A549 (cell line): ENCODE data around the gene HSDL2.

ENCODE experiments used
- CBX8 ChIP-seq: fragments of 200-600 bp; sonication (generic); IDR thresholded peaks from 2 replicates; pipeline ENCODE4 v1.6.1; 2016
- CHD2 ChIP-seq: fragments of 150-350 bp; IDR thresholded peaks from 2 replicates; pipeline ENCODE4 v1.6.1; 2014; ENCODE audit warnings: low read length; ENCODE audit not compliant: partially characterized antibody
- CHD4 ChIP-seq: fragments of 200-600 bp; sonication (generic); IDR thresholded peaks from 2 replicates; pipeline ENCODE4 v1.6.1; 2016; ENCODE audit warnings: antibody characterized with exemption, mild to moderate bottlenecking, borderline replicate concordance
- MAX ChIP-seq: IDR thresholded peaks from 2 replicates; pipeline ENCODE4 v1.6.1; 2012
- POLR2A ChIP-seq: IDR thresholded peaks from 2 replicates; pipeline ENCODE4 v1.6.1; 2012; ENCODE audit warnings: mild to moderate bottlenecking, low read length
- POLR2AphosphoS2 ChIP-seq: conservative IDR thresholded peaks from 2 replicates; pipeline ENCODE4 v1.6.1; 2012; ENCODE audit warnings: low read length, improper control_type of control experiment, inconsistent platforms
- TF ChIP-seq, protein P1 (sequence below): fragments of >200 bp; sonication (Bioruptor Twin); formaldehyde crosslinking; IDR thresholded peaks from 3 replicates; pipeline ENCODE4 v1.5.1; 2016

DNA sequence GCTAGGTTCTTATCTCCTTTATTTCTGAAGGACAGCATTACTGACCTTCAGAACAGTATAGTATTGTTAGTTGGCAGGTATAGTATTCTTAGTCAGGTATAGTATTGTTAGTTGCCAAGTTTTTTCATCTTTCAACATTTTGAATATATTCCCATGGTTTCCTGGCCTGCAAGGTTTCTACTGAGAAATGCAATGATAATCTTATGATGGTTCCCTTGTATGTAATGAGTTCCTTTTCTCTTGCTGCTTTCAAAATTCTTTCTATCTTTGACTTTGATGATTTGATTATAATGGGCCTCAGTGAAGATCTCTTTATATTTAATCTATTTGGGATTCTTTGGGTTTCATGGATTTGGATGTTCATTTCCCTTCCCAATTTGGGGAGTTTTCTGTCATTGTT is 12.4 kb upstream of the HSDL2 start:
- TF ChIP-seq CHD4 (no peak), MAX (no peak), POLR2A (no peak), CHD2 (no peak), CBX8 (no peak), POLR2AphosphoS2 (no peak)
- TF ChIP-seq, protein P1, sequence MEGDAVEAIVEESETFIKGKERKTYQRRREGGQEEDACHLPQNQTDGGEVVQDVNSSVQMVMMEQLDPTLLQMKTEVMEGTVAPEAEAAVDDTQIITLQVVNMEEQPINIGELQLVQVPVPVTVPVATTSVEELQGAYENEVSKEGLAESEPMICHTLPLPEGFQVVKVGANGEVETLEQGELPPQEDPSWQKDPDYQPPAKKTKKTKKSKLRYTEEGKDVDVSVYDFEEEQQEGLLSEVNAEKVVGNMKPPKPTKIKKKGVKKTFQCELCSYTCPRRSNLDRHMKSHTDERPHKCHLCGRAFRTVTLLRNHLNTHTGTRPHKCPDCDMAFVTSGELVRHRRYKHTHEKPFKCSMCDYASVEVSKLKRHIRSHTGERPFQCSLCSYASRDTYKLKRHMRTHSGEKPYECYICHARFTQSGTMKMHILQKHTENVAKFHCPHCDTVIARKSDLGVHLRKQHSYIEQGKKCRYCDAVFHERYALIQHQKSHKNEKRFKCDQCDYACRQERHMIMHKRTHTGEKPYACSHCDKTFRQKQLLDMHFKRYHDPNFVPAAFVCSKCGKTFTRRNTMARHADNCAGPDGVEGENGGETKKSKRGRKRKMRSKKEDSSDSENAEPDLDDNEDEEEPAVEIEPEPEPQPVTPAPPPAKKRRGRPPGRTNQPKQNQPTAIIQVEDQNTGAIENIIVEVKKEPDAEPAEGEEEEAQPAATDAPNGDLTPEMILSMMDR, result no peak
